HG02763 (cell line): ENCODE measurements around the gene RAB1A.
"Not testable (repeated sequence)": the region's sequence is repeated elsewhere in the genome, so short reads cannot be mapped to it uniquely, and the experiment has no call there.

ENCODE experiments used
- ATAC-seq: cut with Tn5 transposase; IDR thresholded peaks from one replicate; pipeline ENCODE4 v1.9.1; 2021; ENCODE audit warnings: mild to moderate bottlenecking, moderate library complexity; ENCODE audit not compliant: unreplicated experiment

RAB1A gene

GRCh38 chr2:65129826-65130663 is at the start of gene RAB1A:
Gene RAB1A, minus strand, starts transcription at chr2:65130106. Its CDS starts 191 bp downstream, at chr2:65129915.
- peak; percentile 97 for ATAC-seq

GRCh38 chr2:65177751-65178442 is 48.0 kb upstream of the RAB1A start:
- ATAC-seq: no peak

GRCh38 chr2:65175894-65176530 is 46.1 kb upstream of the RAB1A start:
- ATAC-seq: no peak

GRCh38 chr2:65174031-65174430 is 44.1 kb upstream of the RAB1A start:
- not testable (repeated sequence) for ATAC-seq

GRCh38 chr2:65172994-65173790 is 43.3 kb upstream of the RAB1A start:
- no peak for ATAC-seq

- not testable (repeated sequence) for ATAC-seq
Measured at GRCh38 chr2:65170611-65171477, 40.9 kb upstream of the RAB1A start.

- ATAC-seq: no peak
Measured at GRCh38 chr2:65169760-65170136, 39.8 kb upstream of the RAB1A start.

- ATAC-seq: no peak
Measured at GRCh38 chr2:65165558-65165957, 35.7 kb upstream of the RAB1A start.

GRCh38 chr2:65164426-65164891 is 34.6 kb upstream of the RAB1A start:
- ATAC-seq: no peak

- ATAC-seq: no peak
Measured at GRCh38 chr2:65161551-65162100, 31.7 kb upstream of the RAB1A start.

- no peak for ATAC-seq
Measured at GRCh38 chr2:65159906-65160305, 30.0 kb upstream of the RAB1A start.

GRCh38 chr2:65159261-65159660 is 29.4 kb upstream of the RAB1A start:
- ATAC-seq: no peak

- ATAC-seq: no peak
Measured at GRCh38 chr2:65158557-65158956, 28.7 kb upstream of the RAB1A start.

- not testable (repeated sequence) for ATAC-seq
Measured at GRCh38 chr2:65157856-65158255, 27.9 kb upstream of the RAB1A start.

GRCh38 chr2:65156041-65156440 is 26.1 kb upstream of the RAB1A start:
- ATAC-seq: no peak

GRCh38 chr2:65153515-65153914 is 23.6 kb upstream of the RAB1A start:
- no peak for ATAC-seq

- ATAC-seq: no peak
Measured at GRCh38 chr2:65146078-65146477, 16.2 kb upstream of the RAB1A start.

GRCh38 chr2:65144571-65144970 is 14.7 kb upstream of the RAB1A start:
- no peak for ATAC-seq

- no peak for ATAC-seq
Measured at GRCh38 chr2:65142515-65142914, 12.6 kb upstream of the RAB1A start.
